ENCODE measurements around the gene TMEM161A.

Gene TMEM161A

GRCh38 chr19:19154768-19155494, 16.7 kb upstream of the TMEM161A start:
- CTCF ChIA-PET: interaction anchor here (1.2 to 6.3 kb wide), 2 partner anchors 8 to 68 kb away, joined by 3 to 47 read pairs; no protein-coding TSS in a partner anchor

GRCh38 chr19:19152668-19153384, 14.5 kb upstream of the TMEM161A start:
- TF ChIP-seq ZBTB7A (tag by site-specific recombination; IDR thresholded peaks at IDR 0.05; ENCODE audit: low read depth) (no peak), PRDM6 (tag by site-specific recombination; IDR thresholded peaks at IDR 0.05) (no peak), ZSCAN23 (tag by site-specific recombination; IDR thresholded peaks at IDR 0.05) (no peak), FEZF1 (tag by site-specific recombination; IDR thresholded peaks at IDR 0.05) (no peak), ZNF571 (tag by site-specific recombination; IDR thresholded peaks at IDR 0.05) (no peak), HOXC10 (CRISPR knock-in tag; IDR thresholded peaks at IDR 0.05) (no peak), ZNF114 (tag by site-specific recombination; IDR thresholded peaks at IDR 0.05) (no peak), SCRT2 (tag by site-specific recombination; IDR thresholded peaks at IDR 0.05) (no peak), REPIN1 (tag by site-specific recombination; IDR thresholded peaks at IDR 0.05; ENCODE audit: low read depth) (no peak), KLF9 (tag by site-specific recombination; IDR thresholded peaks at IDR 0.05; ENCODE audit: low read depth) (no peak), SETDB1 (IDR thresholded peaks at IDR 0.05; ENCODE audit: insufficient read length, low read length) (no peak), ZBTB20 (tag by site-specific recombination; IDR thresholded peaks at IDR 0.05) (no peak), ZBTB48 (tag by site-specific recombination; IDR thresholded peaks at IDR 0.05) (no peak), ZNF248 (tag by site-specific recombination; IDR thresholded peaks at IDR 0.05) (no peak)
- Histone ChIP-seq H3K27ac (ENCODE audit: extremely low read depth, low read depth, low read length) (no peak overlapping the region), H3K4me1 (ENCODE audit: control insufficient read depth, insufficient read depth, low read length) (no peaks in the 10 kb centered on the region), H3K4me3 (ENCODE audit: low read depth, low read length) (no peak overlapping the region), H3K9me3 (ENCODE audit: control insufficient read depth, insufficient read depth, low read depth, low read length) (no peaks in the 10 kb centered on the region), H3K36me3 (ENCODE audit: control insufficient read depth in 2 of 2, insufficient read depth in 1 of 2, low read length in 2 of 2) (peaks cover 0 to 5% of the 10 kb centered on the region in 2 experiments; a peak in 2 of 3 replicates)
- ChIA-PET CTCF (interaction anchor here (1.1 to 1.6 kb wide), 2 partner anchors 13 to 22 kb away, joined by 6 to 7 read pairs; no protein-coding TSS in a partner anchor), POLR2A (no interaction called here)

More at GRCh38 chr19:19154768-19155494, 16.7 kb upstream of the TMEM161A start:
- POLR2A ChIA-PET: interaction anchor here (1.6 kb wide), 1 partner anchor 9 kb away, joined by 6 read pairs; no protein-coding TSS in a partner anchor
- Histone ChIP-seq H3K36me3 (ENCODE audit: control insufficient read depth in 2 of 2, insufficient read depth in 1 of 2, low read length in 2 of 2) (no peaks in the 10 kb centered on the region; a peak in 1 of 3 replicates), H3K27ac (ENCODE audit: extremely low read depth, low read depth, low read length) (no peak overlapping the region), H3K4me3 (ENCODE audit: low read depth, low read length) (no peak overlapping the region), H3K4me1 (ENCODE audit: control insufficient read depth, insufficient read depth, low read length) (no peaks in the 10 kb centered on the region), H3K9me3 (ENCODE audit: control insufficient read depth, insufficient read depth, low read depth, low read length) (no peaks in the 10 kb centered on the region)
- no peak for TF ChIP-seq ZNF596 (tag by site-specific recombination; IDR thresholded peaks at IDR 0.05)
- no peak for TF ChIP-seq ZNF488 (tag by site-specific recombination; IDR thresholded peaks at IDR 0.05)
- TF ChIP-seq SP3 (tag by site-specific recombination; IDR thresholded peaks at IDR 0.05): no peak
- TF ChIP-seq ZNF18 (tag by site-specific recombination; IDR thresholded peaks at IDR 0.05): no peak
- TF ChIP-seq ZBTB6 (tag by site-specific recombination; IDR thresholded peaks at IDR 0.05): no peak
- no peak for TF ChIP-seq ZIC2 (tag by site-specific recombination; IDR thresholded peaks at IDR 0.05)
- no peak for TF ChIP-seq GLI2 (tag by site-specific recombination; IDR thresholded peaks at IDR 0.05; ENCODE audit: borderline replicate concordance, low read depth)
- TF ChIP-seq ZFP3 (tag by site-specific recombination; IDR thresholded peaks at IDR 0.05; ENCODE audit: low read depth): peak; percentile 97
- no peak for TF ChIP-seq ZNF791 (tag by site-specific recombination; IDR thresholded peaks at IDR 0.05)
- TF ChIP-seq ZNF16 (tag by site-specific recombination; IDR thresholded peaks at IDR 0.05; ENCODE audit: low read depth): peak; percentile 44; the same call in 1 of the 2 replicates

All from HEK293 (cell line).